Testis (tissue), 3 donors: Measurements from ENCODE around the gene HSD17B13. TPM values are rescaled to one million over a fixed set of nuclear protein-coding genes. Genes with fewer than 3 reads are reported as not detected.
A peak's percentile ranks its signal among the peaks of the same experiment; 100 is the strongest.
"Not testable (repeated sequence)": the region's sequence is repeated elsewhere in the genome, so short reads cannot be mapped to it uniquely, and the experiment has no call there.

Experiments
- DNase-seq: peaks from one replicate; pipeline ENCODE4 v3.0.0-alpha.2; 2019
- H3K27ac ChIP-seq, 2 donors: fragments of 200-600 bp; sonication (generic); one replicate each; pipeline ENCODE4 v1.5.1; 2019
- H3K27me3 ChIP-seq: fragments of 200-600 bp; sonication (generic); one replicate; pipeline ENCODE4 v1.5.1; 2019
- H3K36me3 ChIP-seq: fragments of 200-600 bp; sonication (generic); one replicate; pipeline ENCODE4 v1.5.1; 2017; ENCODE audit warnings: low read depth; ENCODE audit errors: missing control alignments
- H3K4me1 ChIP-seq: fragments of 200-600 bp; sonication (generic); one replicate; pipeline ENCODE4 v1.5.1; 2019
- H3K4me3 ChIP-seq, 2 donors: fragments of 200-600 bp; sonication (generic); one replicate each; pipeline ENCODE4 v1.5.1; 2017 to 2019
- H3K9me3 ChIP-seq: fragments of 200-600 bp; sonication (generic); one replicate; pipeline ENCODE4 v1.5.1; 2017
- CTCF ChIP-seq, 3 experiments: fragments of 450-650 bp in 2 of 3; fragments of 200-600 bp in 1 of 3; sonication (generic) in 1 of 3; IDR thresholded peaks; one replicate each; pipeline ENCODE4 v1.5.1; 2016 to 2019; ENCODE audit warnings: antibody characterized with exemption in 3 of 3, mild to moderate bottlenecking in 2 of 3, moderate library complexity in 1 of 3
- POLR2A ChIP-seq: fragments of 450-650 bp; IDR thresholded peaks from one replicate; pipeline ENCODE4 v1.6.1; 2017; ENCODE audit warnings: antibody characterized with exemption, mild to moderate bottlenecking, moderate library complexity
- WGBS, 2 donors: methylation state at CpG; one replicate each; pipeline ENCODE4 v1.1.5; 2018; 5-methylcytosine and 5-hydroxymethylcytosine counted together
- intact Hi-C: fragments of 100-400 bp; cut with DNase I; formaldehyde crosslinking; loops from one replicate; pipeline ENCODE4 v1.15.1; 2023; ENCODE audit warnings: low total_unique reads
- polyA plus RNA-seq: library from polyadenylated mRNA; stranded (reverse); fragments of 350-450 nt; fragmentation: Illumina TruSeq; extraction: RNeasy Lipid Tissue Mini Kit (QIAGEN cat#74804); gene quantifications from one replicate; pipeline ENCODE4 v1.2.3, GENCODE V29; 2014; ENCODE audit warnings: low read depth, low replicate concordance; ENCODE audit not compliant: insufficient read depth
- total RNA-seq, 2 donors: library from RNA; depleted of rRNA; stranded (reverse); fragments of >200 nt; gene quantifications; one replicate each; pipeline ENCODE4 v1.2.3, GENCODE V29; 2016

Gene HSD17B13
- total and polyA plus RNA-seq, 3 donors from 2014 or later: 0.40 to 0.94 (median 0.81) TPM

DNA sequence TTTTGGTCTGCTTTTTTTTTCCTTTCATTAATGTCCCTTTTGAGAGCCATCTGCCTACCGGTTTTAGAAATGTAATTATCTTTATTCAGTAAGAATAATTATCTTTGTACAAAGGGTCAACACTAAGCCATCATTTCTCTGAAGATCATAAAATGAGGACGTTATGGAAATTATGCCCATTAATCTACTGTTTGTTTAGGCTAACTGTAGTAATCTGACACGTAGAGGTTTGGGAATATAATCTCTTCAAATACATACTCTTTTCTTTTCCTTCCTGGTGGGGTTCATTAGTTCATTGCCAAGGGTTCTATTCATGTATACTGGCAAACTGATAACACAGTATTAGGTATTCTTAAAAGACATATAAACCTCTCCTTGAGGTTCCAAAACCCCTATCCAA lies 3.8 kb upstream of the HSD17B13 start:
- no peaks in the 10 kb centered on the region for H3K27me3 ChIP-seq
- H3K4me3 ChIP-seq: no peak overlapping the region
- H3K36me3 ChIP-seq: no peaks in the 10 kb centered on the region
- WGBS, 2 donors: 59 to 62% methylated on average over 3 of the region's 3 CpGs
- H3K9me3 ChIP-seq: no peaks in the 10 kb centered on the region
- TF ChIP-seq POLR2A (no peak), CTCF (IDR thresholded peaks at IDR 0.05) (no peak)
- intact Hi-C loops: no loop called here
- DNase-seq: no peak
- H3K27ac ChIP-seq: no peak overlapping the region
- no peaks in the 10 kb centered on the region for H3K4me1 ChIP-seq

GRCh38 chr4:87321888-87322287 lies 794 bp downstream of the HSD17B13 start:
- no peak overlapping the region for H3K4me3 ChIP-seq
- no peak for DNase-seq
- H3K9me3 ChIP-seq: no peaks in the 10 kb centered on the region
- no peaks in the 10 kb centered on the region for H3K4me1 ChIP-seq
- no peak overlapping the region for H3K27ac ChIP-seq
- intact Hi-C loops: no loop called here
- 65 to 85% methylated on average over 5 of the region's 5 CpGs for WGBS, 2 donors
- no peaks in the 10 kb centered on the region for H3K27me3 ChIP-seq
- no peaks in the 10 kb centered on the region for H3K36me3 ChIP-seq
- no peak for TF ChIP-seq POLR2A

- intact Hi-C loops: no loop called here
- H3K9me3 ChIP-seq: no peaks in the 10 kb centered on the region
- H3K27me3 ChIP-seq: no peaks in the 10 kb centered on the region
- no peaks in the 10 kb centered on the region for H3K36me3 ChIP-seq
- H3K27ac ChIP-seq: no peak overlapping the region
- H3K4me1 ChIP-seq: no peaks in the 10 kb centered on the region
- WGBS, 2 donors: 88 to 92% methylated on average over 1 of the region's 1 CpG
- TF ChIP-seq POLR2A (no peak), CTCF (IDR thresholded peaks at IDR 0.05) (no peak)
- no peak overlapping the region for H3K4me3 ChIP-seq
- no peak for DNase-seq
Measured at GRCh38 chr4:87317527-87317926, 5.2 kb downstream of the HSD17B13 start.

DNA sequence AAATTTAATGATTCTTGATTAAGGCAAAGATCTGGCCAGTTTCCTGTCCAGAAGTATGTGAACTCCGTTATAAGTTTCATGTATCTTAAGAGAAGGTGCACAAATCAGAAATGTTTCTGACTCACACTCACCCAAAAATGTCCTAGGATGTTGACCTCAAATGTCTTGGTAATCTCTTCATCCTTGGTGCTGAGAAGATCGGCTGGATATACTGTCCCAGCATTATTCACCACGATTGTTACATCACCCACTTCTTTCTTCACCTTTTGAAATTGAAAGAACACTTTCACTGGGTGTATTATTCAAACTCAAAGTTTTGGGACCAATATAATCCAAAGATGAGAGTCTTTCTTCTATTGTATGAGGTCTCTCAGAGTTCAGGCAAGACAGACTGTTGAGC lies 5.7 kb downstream of the HSD17B13 start:
- DNase-seq: no peak
- intact Hi-C loops: no loop called here

DNA sequence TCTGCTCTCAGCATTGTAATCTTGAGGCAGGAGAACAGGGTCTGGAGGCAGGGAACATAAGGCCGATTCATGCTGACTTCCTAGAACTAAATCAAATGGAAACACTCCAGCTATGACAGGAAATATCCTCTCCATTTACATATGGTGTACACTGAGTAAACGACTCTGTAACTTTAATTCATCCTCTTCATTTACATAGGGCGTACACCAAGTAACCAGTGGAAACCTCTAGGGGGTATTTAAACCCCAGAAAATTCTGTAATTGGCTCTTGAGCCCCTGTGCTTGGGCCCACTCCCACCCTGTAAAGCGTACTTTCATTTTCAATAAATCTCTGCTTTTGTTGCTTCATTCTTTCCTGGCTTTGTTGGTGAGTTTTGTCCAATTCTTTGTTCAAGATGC lies 7.7 kb downstream of the HSD17B13 start:
- H3K9me3 ChIP-seq, intact Hi-C loops, H3K4me1 ChIP-seq, H3K4me3 ChIP-seq, H3K36me3 ChIP-seq, DNase-seq, H3K27me3 ChIP-seq: not testable (repeated sequence)
- H3K27ac ChIP-seq: peak overlapping the region in 1 of 2 donors; percentile 13
- WGBS, 2 donors: 53 to 55% methylated on average over 4 of the region's 4 CpGs

More for the DNA sequence above, 5.7 kb downstream of the HSD17B13 start:
- no peak overlapping the region for H3K27ac ChIP-seq
- H3K27me3 ChIP-seq: no peaks in the 10 kb centered on the region
- H3K4me1 ChIP-seq: no peaks in the 10 kb centered on the region
- H3K4me3 ChIP-seq: no peak overlapping the region
- no peaks in the 10 kb centered on the region for H3K36me3 ChIP-seq
- 78 to 86% methylated on average over 3 of the region's 3 CpGs for WGBS, 2 donors
- no peak for TF ChIP-seq CTCF (IDR thresholded peaks at IDR 0.05)
- H3K9me3 ChIP-seq: no peaks in the 10 kb centered on the region

- TF ChIP-seq POLR2A: no peak
- no peak for TF ChIP-seq CTCF (IDR thresholded peaks at IDR 0.05)
- H3K27me3 ChIP-seq: no peaks in the 10 kb centered on the region
- H3K36me3 ChIP-seq: no peaks in the 10 kb centered on the region
Measured at GRCh38 chr4:87313756-87314155, 8.9 kb downstream of the HSD17B13 start.

More at GRCh38 chr4:87313756-87314155, 8.9 kb downstream of the HSD17B13 start:
- Histone ChIP-seq H3K9me3 (no peaks in the 10 kb centered on the region), H3K27ac (no peak overlapping the region), H3K4me1 (no peaks in the 10 kb centered on the region), H3K4me3 (no peak overlapping the region)
- no peak for DNase-seq
- intact Hi-C loops: no loop called here
- 80 to 83% methylated on average over 3 of the region's 3 CpGs for WGBS, 2 donors
